GM18498 (cell line): ENCODE results near the gene NTN4.
"Not testable (repeated sequence)": the region's sequence is repeated elsewhere in the genome, so short reads cannot be mapped to it uniquely, and the experiment has no call there.

Experiments used
- ATAC-seq: cut with Tn5 transposase; IDR thresholded peaks from one replicate; pipeline ENCODE4 v1.9.1; 2021; ENCODE audit warnings: mild to moderate bottlenecking, moderate library complexity; ENCODE audit not compliant: unreplicated experiment

The NTN4 gene

DNA sequence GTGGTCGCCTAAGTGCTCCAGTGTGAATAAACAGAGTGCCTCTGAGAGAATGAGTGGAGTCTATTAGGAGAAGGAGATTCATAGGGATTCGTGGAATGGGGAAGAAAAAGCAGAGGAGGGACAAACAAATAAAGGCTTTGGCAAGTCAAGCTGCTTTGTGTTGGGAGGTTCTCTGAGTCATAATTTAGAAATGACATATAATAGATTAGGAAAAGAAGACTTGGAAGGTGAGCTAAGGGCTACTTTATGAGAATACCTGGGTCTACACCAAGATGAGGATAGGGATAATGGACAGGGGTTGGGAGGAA is 6.4 kb upstream of the NTN4 start:
- no peak for ATAC-seq

DNA sequence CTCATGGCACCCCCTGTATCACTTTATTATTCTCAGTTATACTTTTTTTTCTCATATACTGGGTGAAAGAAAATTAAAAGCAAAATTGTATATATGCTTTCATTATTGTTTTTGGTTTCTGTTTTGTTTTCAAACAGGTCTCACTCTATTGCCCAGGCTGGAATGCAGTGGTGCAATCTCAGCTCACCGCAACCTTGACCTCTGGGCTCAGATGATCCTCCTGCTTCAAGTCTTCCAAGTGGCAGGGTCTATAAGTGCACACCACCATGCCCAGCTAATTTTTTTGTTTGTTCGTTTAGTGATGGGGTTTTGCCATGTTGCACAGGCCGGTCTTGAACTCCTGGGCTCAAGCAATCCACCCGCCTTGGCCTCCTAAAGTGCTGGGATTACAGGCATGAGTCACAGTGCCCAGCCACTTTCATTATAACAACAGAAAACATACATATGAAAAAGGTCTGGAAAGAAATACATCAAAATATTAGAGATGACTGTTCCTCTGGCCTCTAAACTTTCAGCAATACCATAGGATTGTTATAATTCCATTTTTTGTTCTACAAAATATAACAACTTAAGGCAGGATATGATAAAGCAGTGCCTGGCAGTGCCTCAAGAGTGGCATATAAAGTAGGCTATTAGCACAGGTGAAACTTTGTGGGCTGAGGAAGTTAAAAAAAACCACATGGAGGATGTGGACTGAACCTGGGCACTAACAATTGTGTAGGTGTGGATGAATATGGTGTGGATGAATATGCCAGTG is 5.8 kb upstream of the NTN4 start:
- ATAC-seq, result no peak

GRCh38 chr12:95790917-95791849 is 619 bp upstream of the NTN4 start:
- no peak for ATAC-seq

DNA sequence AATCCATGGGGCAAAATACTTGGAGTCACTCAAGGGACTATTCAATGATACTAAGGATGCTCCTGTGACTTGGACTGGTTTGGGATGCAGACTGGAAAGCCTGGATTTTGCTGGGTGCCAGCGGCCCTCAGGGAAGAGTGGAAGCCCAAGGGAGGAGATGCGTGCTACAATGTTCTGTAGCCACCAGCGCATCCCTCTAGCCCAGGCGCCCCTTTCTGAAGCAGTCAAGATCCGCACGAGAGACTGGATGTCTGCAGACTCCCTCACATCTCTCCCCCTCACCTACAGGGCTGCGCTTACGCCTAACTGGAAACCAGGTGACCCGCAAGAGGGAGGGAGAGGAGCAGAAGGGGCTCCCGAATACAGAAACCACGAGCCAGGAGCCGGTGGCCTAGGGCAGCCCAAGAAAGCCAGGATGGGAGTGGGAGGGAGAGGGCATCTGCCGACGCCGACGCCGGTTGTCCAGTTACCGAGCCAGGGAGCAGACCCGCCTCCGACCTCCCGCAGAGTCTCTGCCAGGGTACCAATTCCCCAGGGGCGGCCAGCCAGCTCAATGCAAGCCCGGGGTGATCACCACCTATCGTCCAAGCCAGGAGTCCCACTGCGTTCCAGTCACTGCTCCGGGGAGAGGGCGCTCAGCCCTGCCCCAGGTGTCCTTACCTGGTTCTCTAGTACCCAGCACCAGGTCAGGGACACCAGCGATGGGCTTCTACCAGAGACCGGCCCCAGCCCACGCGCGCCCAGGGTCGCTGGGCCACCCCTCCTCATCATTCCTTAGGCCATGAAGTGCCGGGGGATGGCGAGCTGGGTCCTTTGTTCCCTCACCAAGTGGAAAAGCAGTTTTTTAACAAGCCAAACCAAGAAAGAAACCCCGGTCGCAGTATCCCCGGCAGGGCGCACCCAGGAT is 1.2 kb downstream of the NTN4 start:
- no peak for ATAC-seq

- ATAC-seq, result no peak
Observed at GRCh38 chr12:95788637-95789036, 1.9 kb downstream of the NTN4 start.

DNA sequence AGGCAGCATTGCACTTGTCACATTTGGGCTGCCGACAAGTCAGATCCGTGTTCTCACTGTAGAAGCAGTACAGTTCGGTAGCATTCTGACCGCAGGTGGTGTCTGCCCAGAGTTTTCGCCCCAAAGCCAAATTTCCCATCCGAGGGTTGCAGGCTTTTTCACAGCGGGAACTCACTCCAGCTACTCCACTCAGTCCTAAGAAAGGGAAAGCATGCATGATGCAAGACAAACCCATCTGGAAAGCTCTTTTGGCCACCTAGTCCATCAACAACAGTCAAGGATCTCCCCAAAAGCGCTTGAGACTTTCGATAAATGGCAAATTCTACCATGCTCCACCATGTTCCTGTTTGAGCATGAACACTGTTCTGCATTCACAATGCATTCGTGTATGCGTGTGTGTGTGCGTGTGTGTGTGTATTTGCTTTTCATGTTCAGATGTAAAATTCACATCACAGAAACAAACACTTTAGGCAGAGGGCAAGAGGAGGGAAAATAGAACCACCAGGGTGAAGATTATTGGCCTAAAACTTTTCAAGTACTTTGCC is 3.2 kb downstream of the NTN4 start:
- ATAC-seq, result no peak

DNA sequence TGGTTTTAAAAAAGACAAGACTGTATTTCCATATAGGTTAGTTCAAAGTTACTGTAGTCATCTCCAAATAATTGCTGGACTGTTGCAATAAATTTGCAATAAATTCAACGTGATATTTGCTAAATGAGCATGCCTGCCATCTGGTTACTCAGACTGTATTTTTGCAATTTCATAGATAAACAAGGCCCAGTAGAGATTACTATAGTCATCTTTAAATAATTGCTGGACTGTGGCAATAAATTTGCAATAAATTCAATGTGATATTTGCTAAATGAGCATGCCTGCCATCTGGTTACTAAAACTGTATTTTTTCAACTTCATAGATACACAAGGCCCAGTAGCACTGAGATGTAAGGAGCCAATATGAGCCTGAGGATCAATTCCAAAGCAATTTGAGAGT is 5.6 kb downstream of the NTN4 start:
- no peak for ATAC-seq

DNA sequence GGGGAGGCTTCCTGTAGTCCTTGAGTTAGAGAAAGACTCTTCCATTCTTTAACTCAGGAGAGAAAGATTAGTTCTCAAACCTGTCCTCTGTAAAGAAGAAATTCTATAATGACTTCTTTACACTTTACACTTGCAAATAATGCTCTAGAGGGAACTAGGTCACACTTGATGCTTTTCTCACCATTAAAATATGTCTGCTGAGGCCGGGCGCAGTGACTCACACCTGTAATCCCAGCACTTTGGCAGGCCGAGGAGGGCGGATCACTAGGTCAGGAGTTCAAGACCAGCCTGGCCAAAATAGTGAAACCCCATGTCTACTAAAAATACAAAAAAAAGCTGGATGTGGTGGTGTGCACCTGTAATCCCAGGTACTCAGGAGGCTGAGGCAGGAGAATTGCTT is 6.3 kb downstream of the NTN4 start:
- ATAC-seq, result no peak

DNA sequence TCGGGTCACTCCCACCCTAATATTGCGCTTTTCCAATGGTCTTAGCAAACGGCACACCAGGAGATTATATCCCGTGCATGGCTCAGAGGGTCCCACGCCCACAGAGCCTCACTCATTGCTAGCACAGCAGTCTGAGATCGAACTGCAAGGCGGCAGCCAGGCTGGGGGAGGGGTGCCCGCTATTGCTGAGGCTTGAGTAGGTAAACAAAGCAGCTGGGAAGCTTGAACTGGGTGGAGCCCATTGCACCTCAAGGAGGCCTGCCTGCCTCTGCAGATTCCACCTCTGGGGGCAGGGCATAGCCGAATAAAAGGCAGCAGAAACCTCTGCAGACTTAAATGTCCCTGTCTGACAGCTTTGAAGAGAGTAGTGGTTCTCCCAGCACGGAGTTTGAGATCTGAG is 15.1 kb downstream of the NTN4 start:
- not testable (repeated sequence) for ATAC-seq

- no peak for ATAC-seq
Observed at GRCh38 chr12:95774311-95775045, 16.1 kb downstream of the NTN4 start.

GRCh38 chr12:95773320-95773719 is 17.2 kb downstream of the NTN4 start:
- no peak for ATAC-seq

GRCh38 chr12:95767703-95768102 is 22.9 kb downstream of the NTN4 start:
- no peak for ATAC-seq

DNA sequence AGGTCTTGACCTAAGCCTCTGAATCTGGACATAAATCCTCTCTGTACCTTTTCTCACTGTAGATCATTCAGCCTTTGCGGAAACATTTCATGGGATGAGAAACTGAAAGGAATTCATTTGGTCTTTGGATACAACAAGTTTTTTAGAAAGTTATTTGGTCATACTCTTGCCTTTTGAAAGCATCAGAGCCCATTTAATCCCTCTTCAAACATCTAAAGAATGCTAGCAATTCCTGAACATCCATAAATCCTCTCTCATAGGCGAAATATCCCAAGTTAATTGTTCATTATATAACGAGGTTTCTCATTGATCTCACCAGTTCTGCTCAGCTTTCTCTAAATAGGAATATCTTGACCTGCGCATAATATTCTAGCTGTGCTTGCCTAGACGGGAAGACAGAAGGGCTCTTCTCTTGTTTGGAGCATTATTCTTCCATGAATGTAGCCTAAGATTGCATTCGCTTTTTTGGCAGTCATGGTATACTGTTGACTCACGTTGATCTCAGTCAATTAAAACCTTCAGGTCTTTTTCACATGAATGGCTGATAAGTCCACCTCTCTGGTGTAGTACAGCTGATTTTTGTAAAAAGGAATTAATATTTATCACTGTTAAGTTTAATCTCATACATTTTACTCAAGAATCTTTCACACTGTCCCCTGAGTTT is 24.1 kb downstream of the NTN4 start:
- no peak for ATAC-seq

DNA sequence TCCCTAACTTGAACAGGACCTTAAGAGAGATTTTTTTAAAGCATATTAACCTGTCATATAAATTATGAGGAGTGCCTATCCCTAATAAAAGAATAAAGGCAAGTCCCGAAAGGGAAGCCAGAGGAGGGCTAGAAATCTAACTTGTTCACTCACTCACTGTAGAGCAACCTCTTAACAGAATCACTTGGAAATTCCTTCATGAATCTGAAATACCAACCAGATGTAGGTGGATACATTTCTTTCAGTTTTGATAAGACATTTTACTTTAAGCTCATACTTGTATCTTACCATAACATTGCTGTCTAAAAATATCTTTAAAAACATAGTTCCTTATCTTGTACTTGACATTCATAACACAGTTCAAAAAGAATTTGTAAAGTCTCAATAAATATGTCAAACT is 25.7 kb downstream of the NTN4 start:
- ATAC-seq, result no peak

GRCh38 chr12:95763809-95764253 is 26.7 kb downstream of the NTN4 start:
- ATAC-seq, result no peak

- ATAC-seq, result no peak
Observed at GRCh38 chr12:95762123-95762785, 28.3 kb downstream of the NTN4 start.

- ATAC-seq, result no peak
Observed at GRCh38 chr12:95760371-95760770, 30.2 kb downstream of the NTN4 start.

DNA sequence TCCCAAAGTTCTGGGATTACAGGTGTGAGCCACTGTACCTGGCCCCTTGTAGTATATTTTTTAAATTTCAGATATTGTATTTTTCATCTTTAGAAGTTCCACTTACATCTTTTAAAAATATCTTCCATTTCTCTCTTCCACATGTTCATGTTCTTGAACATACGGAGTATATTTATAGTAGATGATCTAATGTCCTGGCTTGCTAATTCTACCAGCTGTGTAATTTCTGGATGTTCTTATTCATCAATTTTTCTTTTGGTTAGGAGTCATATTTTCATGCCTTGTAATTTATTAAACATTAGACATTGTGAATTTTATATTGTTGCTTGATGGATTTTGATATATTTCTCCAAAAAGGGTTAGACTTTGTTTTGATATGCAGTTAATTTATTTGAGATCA is 30.8 kb downstream of the NTN4 start:
- ATAC-seq, result no peak

- ATAC-seq, result no peak
Observed at GRCh38 chr12:95759039-95759438, 31.5 kb downstream of the NTN4 start.
